Activated naive CD4-positive, alpha-beta T cell treated with Interleukin-2 at 50 U/mL for 16 hours (primary cell): ENCODE data around the gene DMAC1.

Source experiments
- DNase-seq: peaks from one replicate; pipeline ENCODE4 v3.0.0-alpha.2; 2020

The DMAC1 gene

GRCh38 chr9:7799234-7799943 is at the start of gene DMAC1:
Gene DMAC1, minus strand, starts transcription at chr9:7799778. Its CDS starts 44 bp downstream, at chr9:7799734.
- peak; percentile 77 for DNase-seq

- DNase-seq = no peak
Measured at GRCh38 chr9:7849362-7849761, 49.8 kb upstream of the DMAC1 start.

GRCh38 chr9:7848498-7848897 is 48.9 kb upstream of the DMAC1 start:
- no peak for DNase-seq

GRCh38 chr9:7844242-7844641 is 44.7 kb upstream of the DMAC1 start:
- DNase-seq = no peak

GRCh38 chr9:7841831-7842230 is 42.3 kb upstream of the DMAC1 start:
- DNase-seq = no peak

- DNase-seq = no peak
Measured at GRCh38 chr9:7834531-7834930, 35.0 kb upstream of the DMAC1 start.

GRCh38 chr9:7828334-7828733 is 28.8 kb upstream of the DMAC1 start:
- no peak for DNase-seq

- no peak for DNase-seq
Measured at GRCh38 chr9:7827792-7828191, 28.2 kb upstream of the DMAC1 start.

GRCh38 chr9:7827056-7827455 is 27.5 kb upstream of the DMAC1 start:
- DNase-seq = no peak

GRCh38 chr9:7823651-7824050 is 24.1 kb upstream of the DMAC1 start:
- DNase-seq = no peak

GRCh38 chr9:7819984-7820383 is 20.4 kb upstream of the DMAC1 start:
- no peak for DNase-seq

- no peak for DNase-seq
Measured at GRCh38 chr9:7816021-7816420, 16.4 kb upstream of the DMAC1 start.

GRCh38 chr9:7813030-7813429 is 13.5 kb upstream of the DMAC1 start:
- DNase-seq = no peak

GRCh38 chr9:7811677-7812076 is 12.1 kb upstream of the DMAC1 start:
- no peak for DNase-seq

- no peak for DNase-seq
Measured at GRCh38 chr9:7802666-7803065, 3.1 kb upstream of the DMAC1 start.

- no peak for DNase-seq
Measured at GRCh38 chr9:7799944-7800285, 337 bp upstream of the DMAC1 start.

- DNase-seq = no peak
Measured at GRCh38 chr9:7794196-7794595, 5.4 kb downstream of the DMAC1 start.

GRCh38 chr9:7791394-7791793 is 8.2 kb downstream of the DMAC1 start:
- no peak for DNase-seq

- DNase-seq = no peak
Measured at GRCh38 chr9:7790819-7791182, 8.8 kb downstream of the DMAC1 start.

- DNase-seq = no peak
Measured at GRCh38 chr9:7790022-7790818, 9.4 kb downstream of the DMAC1 start.

GRCh38 chr9:7788772-7789171 is 10.8 kb downstream of the DMAC1 start:
- DNase-seq = no peak

GRCh38 chr9:7785813-7786212 is 13.8 kb downstream of the DMAC1 start:
- no peak for DNase-seq

GRCh38 chr9:7784472-7784871 is 15.1 kb downstream of the DMAC1 start:
- no peak for DNase-seq

- DNase-seq = no peak
Measured at GRCh38 chr9:7783635-7784063, 15.9 kb downstream of the DMAC1 start.
